H1 (cell line): ENCODE data around the gene CPA4. TPM values are rescaled to one million over a fixed set of nuclear protein-coding genes. Genes with fewer than 3 reads are reported as not detected.

Experiments
- CTCF ChIA-PET: fragments of 300-600 bp; sonication (Branson Sonifier 250); formaldehyde crosslinking; loops from one replicate; lab custom pipeline; 2021; ENCODE audit not compliant: partially characterized antibody; lab: Charles Lee
- POLR2A ChIA-PET: fragments of 300-600 bp; sonication (Branson Sonifier 250); formaldehyde crosslinking; loops from one replicate; lab custom pipeline; 2021; ENCODE audit warnings: inconsistent platforms; ENCODE audit not compliant: partially characterized antibody; lab: Charles Lee
- DNase-seq, 2 experiments: peaks; one replicate each; pipeline versions ENCODE4 v3.0.0 to v3.0.0-alpha.2; 2010 to 2022; ENCODE audit warnings: low spot score in 2 of 2, low read depth in 1 of 2, mixed read lengths in 1 of 2
- FAIRE-seq: peaks from 2 replicates; lab custom pipeline; 2011; peaks lifted over from hg19 to GRCh38; lab: Jason Lieb, UNC
- H2AFZ ChIP-seq: 2 replicates; pipeline ENCODE4 v1.8.1; 2012; ENCODE audit warnings: low read length, inconsistent platforms
- H2AK5ac ChIP-seq: 2 replicates; pipeline ENCODE4 v1.6.1; 2013; ENCODE audit warnings: low read depth, low read length
- H2BK120ac ChIP-seq: replicated peaks from 2 replicates; pipeline ENCODE3; 2013; ENCODE audit warnings: low read depth, low read length, inconsistent platforms
- H2BK12ac ChIP-seq: 2 replicates; pipeline ENCODE4 v1.6.1; 2013; ENCODE audit warnings: low read depth, low read length
- H2BK15ac ChIP-seq: 2 replicates; pipeline ENCODE4 v1.6.1; 2013; ENCODE audit warnings: low read length
- H2BK20ac ChIP-seq: 2 replicates; pipeline ENCODE4 v1.6.1; 2013; ENCODE audit warnings: low read length
- H2BK5ac ChIP-seq: 2 replicates; pipeline ENCODE4 v1.6.1; 2013; ENCODE audit warnings: low read depth, low read length
- H3K14ac ChIP-seq: 2 replicates; pipeline ENCODE4 v1.6.1; 2013; ENCODE audit warnings: inconsistent platforms; ENCODE audit not compliant: insufficient read length
- H3K18ac ChIP-seq: 2 replicates; pipeline ENCODE4 v1.6.1; 2013; ENCODE audit warnings: low read length; ENCODE audit errors: extremely low read depth
- H3K23ac ChIP-seq: 2 replicates; pipeline ENCODE4 v1.6.1; 2013; ENCODE audit warnings: inconsistent platforms; ENCODE audit not compliant: insufficient read length
- H3K23me2 ChIP-seq: 2 replicates; pipeline ENCODE4 v1.6.1; 2013; ENCODE audit warnings: low read depth, low read length
- H3K27ac ChIP-seq: 2 replicates; pipeline ENCODE4 v1.6.1; 2011; ENCODE audit warnings: low read depth, low read length, inconsistent platforms
- H3K27me3 ChIP-seq, 4 experiments: replicated peaks in 1 of 4; 1 replicate in 1 of 4; 2 replicates in 3 of 4; pipeline versions ENCODE4 v1.6.1 to v1.8.1; 2011 to 2013; ENCODE audit warnings: low read length in 3 of 4, mild to moderate bottlenecking in 3 of 4, inconsistent platforms in 2 of 4, mixed read lengths in 2 of 4, moderate library complexity in 1 of 4; ENCODE audit not compliant: control insufficient read depth in 3 of 4, insufficient read depth in 3 of 4; ENCODE audit errors: extremely low read depth in 1 of 4
- H3K36me3 ChIP-seq, 4 experiments: 2 replicates each; pipeline versions ENCODE4 v1.6.1 to v1.8.1; 2011 to 2013; ENCODE audit warnings: mild to moderate bottlenecking in 4 of 4, low read length in 3 of 4, moderate library complexity in 2 of 4, control low read depth in 1 of 4, inconsistent platforms in 1 of 4; ENCODE audit not compliant: insufficient read depth in 4 of 4, control insufficient read depth in 2 of 4
- H3K4ac ChIP-seq: replicated peaks from 2 replicates; pipeline ENCODE3; 2013; ENCODE audit warnings: low read length, low read depth, mixed read lengths, inconsistent platforms; ENCODE audit not compliant: insufficient read length
- H3K4me1 ChIP-seq, 4 experiments: replicated peaks in 1 of 4; 1 replicate in 1 of 4; 2 replicates in 3 of 4; pipeline versions ENCODE4 v1.6.1 to v1.8.1; 2011 to 2013; ENCODE audit warnings: low read length in 3 of 4, inconsistent platforms in 2 of 4, mixed read lengths in 1 of 4; ENCODE audit not compliant: insufficient read depth in 4 of 4, control insufficient read depth in 3 of 4
- H3K4me2 ChIP-seq, 2 experiments: 2 replicates each; pipeline versions ENCODE4 v1.6.1 to v1.8.1; 2011 to 2013; ENCODE audit warnings: low read depth in 2 of 2, low read length in 2 of 2, control low read depth in 1 of 2, inconsistent platforms in 1 of 2, mild to moderate bottlenecking in 1 of 2; ENCODE audit not compliant: insufficient read depth in 1 of 2
- H3K4me3 ChIP-seq, 4 experiments: fragments of 200-600, 300-600 bp in 1 of 4; sonication (generic), shearing (Covaris generic), sonication (Bioruptor Twin) in 1 of 4; 2 replicates each; pipeline versions ENCODE4 v1.5.1 to v1.8.1; 2011 to 2016; ENCODE audit warnings: low read length in 4 of 4, low read depth in 3 of 4, control low read depth in 2 of 4, inconsistent platforms in 2 of 4, mild to moderate bottlenecking in 2 of 4, mixed read lengths in 1 of 4, moderate library complexity in 1 of 4; ENCODE audit not compliant: insufficient read depth in 2 of 4; ENCODE audit errors: extremely low read depth in 1 of 4
- H3K56ac ChIP-seq: replicated peaks from 2 replicates; pipeline ENCODE3; 2013; ENCODE audit warnings: low read depth, mild to moderate bottlenecking, mixed read lengths, low read length, inconsistent platforms; ENCODE audit not compliant: insufficient read length
- H3K79me1 ChIP-seq: 2 replicates; pipeline ENCODE4 v1.6.1; 2013; ENCODE audit warnings: low read depth, low read length, control low read depth
- H3K79me2 ChIP-seq, 2 experiments: 2 replicates each; pipeline versions ENCODE4 v1.6.1 to v1.8.1; 2012 to 2013; ENCODE audit warnings: low read length in 2 of 2, mild to moderate bottlenecking in 2 of 2, inconsistent platforms in 1 of 2; ENCODE audit not compliant: insufficient read depth in 2 of 2, control insufficient read depth in 1 of 2
- H3K9ac ChIP-seq, 4 experiments: replicated peaks in 1 of 4; 1 replicate in 1 of 4; 2 replicates in 3 of 4; pipeline versions ENCODE4 v1.6.1 to v1.8.1; 2011 to 2013; ENCODE audit warnings: low read depth in 3 of 4, low read length in 3 of 4, control low read depth in 2 of 4, mild to moderate bottlenecking in 2 of 4, moderate library complexity in 2 of 4, inconsistent platforms in 1 of 4; ENCODE audit errors: extremely low read depth in 1 of 4
- H3K9me3 ChIP-seq, 2 experiments: 2 replicates each; pipeline versions ENCODE4 v1.6.1 to v1.8.1; 2012 to 2013; ENCODE audit warnings: mild to moderate bottlenecking in 2 of 2, moderate library complexity in 2 of 2, control low read depth in 1 of 2, inconsistent platforms in 1 of 2, low read depth in 1 of 2, low read length in 1 of 2, mixed read lengths in 1 of 2; ENCODE audit not compliant: insufficient read depth in 2 of 2
- H4K20me1 ChIP-seq, 2 experiments: replicated peaks in 1 of 2; 2 replicates each; pipeline versions ENCODE3 to v1.8.1; 2011 to 2013; ENCODE audit warnings: inconsistent platforms in 2 of 2, low read length in 2 of 2, mild to moderate bottlenecking in 1 of 2; ENCODE audit not compliant: insufficient read depth in 2 of 2, control insufficient read depth in 1 of 2
- H4K5ac ChIP-seq: 2 replicates; pipeline ENCODE4 v1.6.1; 2013; ENCODE audit warnings: low read length, low read depth, mixed read lengths, inconsistent platforms; ENCODE audit not compliant: insufficient read length
- H4K8ac ChIP-seq: 2 replicates; pipeline ENCODE4 v1.8.0; 2013; ENCODE audit warnings: mild to moderate bottlenecking, moderate library complexity, low read length, inconsistent platforms; ENCODE audit not compliant: insufficient read depth; ENCODE audit errors: extremely low read depth
- H4K91ac ChIP-seq: replicated peaks from 2 replicates; pipeline ENCODE3; 2013; ENCODE audit warnings: low read length, mixed read lengths, inconsistent platforms; ENCODE audit not compliant: insufficient read length
- BCL11A ChIP-seq, 2 experiments: IDR thresholded peaks; one replicate each; pipeline ENCODE4 v1.6.1; 2011; ENCODE audit warnings: low read depth in 2 of 2, low read length in 2 of 2, mild to moderate bottlenecking in 2 of 2
- CBX5 ChIP-seq: fragments of 300-800, 300-1000 bp; sonication (generic); IDR thresholded peaks from 2 replicates; pipeline ENCODE4 v1.7.1; 2016; ENCODE audit warnings: antibody characterized with exemption, low read length, low read depth
- CHD2 ChIP-seq: IDR thresholded peaks from 2 replicates; pipeline ENCODE4 v1.6.1; 2012; ENCODE audit warnings: low read length, improper control_type of control experiment
- CTCF ChIP-seq, 3 experiments: IDR thresholded peaks; 1 replicate in 2 of 3; 2 replicates in 1 of 3; pipeline versions ENCODE4 v1.5.1 to v1.6.1; 2011; ENCODE audit warnings: low read length in 3 of 3, mild to moderate bottlenecking in 3 of 3, inconsistent platforms in 2 of 3, low read depth in 1 of 3, moderate library complexity in 1 of 3; ENCODE audit not compliant: insufficient read depth in 1 of 3; ENCODE audit errors: control extremely low read depth in 1 of 3
- JUND ChIP-seq: IDR thresholded peaks from 2 replicates; pipeline ENCODE4 v1.6.1; 2011; ENCODE audit warnings: mild to moderate bottlenecking, improper control_type of control experiment, low read length
- MAFK ChIP-seq: IDR thresholded peaks from 2 replicates; pipeline ENCODE4 v1.6.1; 2012; ENCODE audit warnings: low read depth, mild to moderate bottlenecking, improper control_type of control experiment, low read length
- PHF8 ChIP-seq: fragments of 200-600 bp; sonication (generic); conservative IDR thresholded peaks from 2 replicates; pipeline ENCODE4 v1.7.1; 2012; ENCODE audit warnings: low read depth, mild to moderate bottlenecking, inconsistent platforms, low read length, moderate library complexity
- RNF2 ChIP-seq: fragments of 200-900, 300-1000 bp; sonication (generic); IDR thresholded peaks from 2 replicates; pipeline ENCODE4 v1.7.1; 2016; ENCODE audit warnings: borderline replicate concordance, low read depth, mild to moderate bottlenecking, antibody characterized with exemption, low read length; ENCODE audit not compliant: poor library complexity, severe bottlenecking; ENCODE audit errors: missing control alignments
- SIRT6 ChIP-seq: IDR thresholded peaks from one replicate; pipeline ENCODE4 v1.7.1; 2012; ENCODE audit warnings: low read length, inconsistent platforms
- SP2 ChIP-seq: IDR thresholded peaks from 2 replicates; pipeline ENCODE4 v1.6.1; 2012; ENCODE audit warnings: mild to moderate bottlenecking, low read length, inconsistent platforms
- SP4 ChIP-seq: IDR thresholded peaks from 2 replicates; pipeline ENCODE4 v1.6.1; 2012; ENCODE audit warnings: low read length, inconsistent platforms
- TBP ChIP-seq: IDR thresholded peaks from 2 replicates; pipeline ENCODE4 v1.6.1; 2011; ENCODE audit warnings: low read depth, low read length, improper control_type of control experiment
- WGBS, 2 experiments: shearing (Covaris generic) in 1 of 2; methylation state at CpG; one replicate each; pipeline versions ENCODE4 v1.1.6 to v1.1.7; 2013 to 2015; ENCODE audit warnings: low lambda C conversion rate in 2 of 2, mixed read lengths in 2 of 2, inconsistent platforms in 1 of 2, low coverage in 1 of 2, missing lambda C conversion rate in 1 of 2; ENCODE audit not compliant: insufficient replicate concordance in 2 of 2, insufficient coverage in 1 of 2, insufficient read length in 1 of 2; ENCODE audit errors: extremely low coverage in 1 of 2, missing lambda C conversion rate in 1 of 2; 5-methylcytosine and 5-hydroxymethylcytosine counted together
- polyA plus RNA-seq, 7 experiments: library from polyadenylated mRNA; depleted of rRNA in 3 of 7; stranded (reverse) in 5 of 7; unstranded in 2 of 7; fragments of >200 nt in 5 of 7; fragments of 200-250 nt in 2 of 7; gene quantifications; 1 replicate in 5 of 7; 2 replicates in 1 of 7; 4 replicates in 1 of 7; pipeline versions ENCODE4 v1.2.1 to v1.2.3, GENCODE V29; 2011 to 2013; ENCODE audit warnings: missing spikeins in 2 of 7, mixed read lengths in 2 of 7
- total RNA-seq: library from RNA; stranded (reverse); fragmentation: NEBNext Ultra II Directional; extraction: Animal tissue kit (Norgen Biotek cat#: 25700); gene quantifications from 2 replicates; pipeline ENCODE4 v1.2.1, GENCODE V29; 2021

The CPA4 gene
- total and polyA plus RNA-seq, 2 of the 8 experiments (the other 6 are each of a cell fraction or from before 2014, with no cell fraction given): 0.03 TPM; not detected in 1

- H4K91ac ChIP-seq: peak overlapping the region; percentile 46
- H3K36me3 ChIP-seq: no peaks in the 10 kb centered on the region
- 97% methylated on average over 3 of the region's 3 CpGs; no CpG with 5 or more reads in 1 of the 2 experiments for WGBS, 2 experiments
- no peak overlapping the region for H2BK12ac ChIP-seq
- H4K8ac ChIP-seq: no peak overlapping the region
- no peaks in the 10 kb centered on the region for H3K79me1 ChIP-seq
- no peak overlapping the region for H3K14ac ChIP-seq
- H3K23ac ChIP-seq: no peak overlapping the region
- POLR2A ChIA-PET: interaction anchor here (0.6 kb wide), 1 partner anchor 228 kb away, joined by 3 read pairs; no protein-coding TSS in a partner anchor
- no peak overlapping the region; the same call in 1 of the 2 replicates for H3K18ac ChIP-seq
- no peaks in the 10 kb centered on the region for H4K20me1 ChIP-seq
- no peaks in the 10 kb centered on the region; a peak in 1 of 7 replicates for H3K27me3 ChIP-seq
- no peak overlapping the region for H3K27ac ChIP-seq
- CTCF ChIA-PET: interaction anchor here (0.7 to 11.6 kb wide), 3 partner anchors 8 to 107 kb away, joined by 3 to 59 read pairs (median 3); partner anchors contain the start of gene CPA1
- H2BK5ac ChIP-seq: no peak overlapping the region; the same call in 1 of the 2 replicates
- DNase-seq: no peak
- FAIRE-seq: no peak
- H3K79me2 ChIP-seq: no peaks in the 10 kb centered on the region
- no peak overlapping the region for H3K4me2 ChIP-seq
- peak overlapping the region; percentile 72; the same call in 1 of the 2 replicates for H2BK15ac ChIP-seq
- peaks cover 5% of the 10 kb centered on the region in 2 experiments for H3K9me3 ChIP-seq
- H2AFZ ChIP-seq: no peak overlapping the region
- H2BK120ac ChIP-seq: no peak overlapping the region
- H2BK20ac ChIP-seq: no peak overlapping the region
- no peak overlapping the region for H4K5ac ChIP-seq
- 0 out of 2 replicates have a peak overlapping the region, but pooled peaks have one; percentile 75 for H2AK5ac ChIP-seq
- H3K4ac ChIP-seq: peak overlapping the region; percentile 57
- no peak overlapping the region for H3K9ac ChIP-seq
- H3K56ac ChIP-seq: no peak overlapping the region
- peaks cover 0 to 9% (median 6%) of the 10 kb centered on the region in 4 experiments; a peak in 6 of 7 replicates for H3K4me1 ChIP-seq
- H3K4me3 ChIP-seq: no peak overlapping the region
- H3K23me2 ChIP-seq: no peaks in the 10 kb centered on the region
- TF ChIP-seq CBX5: no peak
- TF ChIP-seq SP2: no peak
- TF ChIP-seq RNF2: no peak
- no peak for TF ChIP-seq JUND
- no peak for TF ChIP-seq CTCF (IDR thresholded peaks at IDR 0.05; ENCODE audit: control extremely low read depth in 1 of 3, insufficient read depth in 1 of 3, low read depth in 1 of 3, low read length in 3 of 3)
- no peak for TF ChIP-seq BCL11A (IDR thresholded peaks at IDR 0.05; ENCODE audit: low read depth in 2 of 2, low read length in 2 of 2)
- no peak for TF ChIP-seq SP4
- no peak for TF ChIP-seq PHF8
- TF ChIP-seq TBP: no peak
- TF ChIP-seq MAFK: no peak
- TF ChIP-seq CHD2: no peak
- TF ChIP-seq SIRT6: no peak
These were observed 78.1 kb downstream of the CPA4 start for GRCh38 chr7:130371046-130371445.
